T-helper 9 cell (primary cell): Measurements from ENCODE around the gene TMEM131.
"Not testable (repeated sequence)": the region's sequence is repeated elsewhere in the genome, so short reads cannot be mapped to it uniquely, and the experiment has no call there.

Experiments
- DNase-seq: peaks from one replicate; pipeline ENCODE4 v3.0.0-alpha.2; 2020

The TMEM131 gene

DNA sequence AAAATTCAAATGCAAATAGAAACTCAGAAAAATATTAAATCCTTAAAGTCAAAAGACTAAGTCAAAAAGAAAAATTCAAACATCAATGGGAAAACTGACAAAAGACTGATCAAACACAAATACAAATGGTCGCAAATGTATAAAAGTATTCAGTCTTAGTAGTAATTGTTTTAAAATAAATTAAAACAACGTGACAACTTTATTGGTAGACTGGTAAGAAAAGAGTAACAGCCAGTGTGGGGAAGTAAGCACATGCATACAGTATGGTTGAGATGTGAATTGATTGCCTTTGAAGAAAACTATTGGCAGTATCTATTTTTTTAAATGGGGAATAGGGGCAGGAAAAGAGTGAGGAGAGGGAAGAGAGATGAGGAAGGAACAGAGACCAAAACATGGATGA lies 9.8 kb downstream of the TMEM131 start:
- no peak for DNase-seq

DNA sequence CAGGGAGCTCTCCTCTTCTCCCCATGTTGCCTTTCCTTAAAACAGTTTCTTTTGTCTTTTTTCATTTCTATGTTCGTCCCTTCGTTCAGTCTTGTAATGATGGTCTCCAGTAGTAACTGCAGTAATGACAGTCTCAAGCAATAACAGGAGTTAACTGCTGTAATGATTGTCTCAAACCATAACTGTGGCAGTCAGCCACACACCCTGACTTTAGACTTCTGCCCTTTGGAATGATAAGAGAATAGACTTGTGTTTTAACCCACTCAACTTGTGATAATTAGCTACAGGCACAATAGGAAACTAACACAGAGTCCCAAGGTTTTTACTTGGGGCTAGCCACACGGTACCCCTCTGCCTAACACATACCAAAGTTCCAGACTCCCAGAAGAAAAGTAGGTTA lies 12.1 kb downstream of the TMEM131 start:
- DNase-seq = no peak

DNA sequence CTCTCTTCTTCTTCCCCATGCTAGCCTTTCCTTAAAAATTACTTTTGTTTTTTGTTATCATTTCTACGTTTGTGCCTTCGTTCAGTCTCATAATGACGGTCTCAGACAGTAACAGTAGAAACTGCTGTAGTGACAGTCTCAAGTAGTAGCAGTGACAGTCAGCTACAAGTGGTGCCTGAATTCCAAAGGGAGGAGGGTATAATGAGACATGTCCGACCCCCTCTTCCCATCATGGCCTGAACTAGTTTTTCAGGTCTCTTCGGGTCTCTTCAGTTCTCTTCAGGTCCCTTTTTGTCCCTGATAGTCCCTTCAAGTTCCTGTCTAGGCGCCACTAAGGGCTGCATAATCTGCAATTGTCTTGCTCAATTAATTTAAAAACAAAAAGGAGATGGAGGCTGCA lies 12.6 kb downstream of the TMEM131 start:
- DNase-seq = no peak

DNA sequence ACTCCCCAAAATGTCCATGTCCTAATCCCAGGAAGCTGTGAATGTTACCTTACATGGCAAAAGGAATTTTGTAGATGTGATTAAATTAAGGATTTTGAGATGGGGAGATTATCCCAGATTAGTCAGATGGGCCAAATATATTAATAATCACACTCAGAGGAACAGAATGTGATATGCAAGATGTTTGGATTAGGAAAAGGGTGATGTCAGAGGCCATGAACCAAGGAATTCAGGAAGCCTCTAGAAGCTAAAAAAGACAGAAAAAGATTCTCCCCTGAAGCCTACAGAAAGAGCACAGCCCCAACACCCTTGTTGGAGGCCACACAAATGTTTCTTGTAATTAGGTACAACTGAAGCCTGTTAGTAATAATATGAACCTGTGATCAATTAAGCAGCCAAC lies 13.1 kb downstream of the TMEM131 start:
- DNase-seq = no peak

DNA sequence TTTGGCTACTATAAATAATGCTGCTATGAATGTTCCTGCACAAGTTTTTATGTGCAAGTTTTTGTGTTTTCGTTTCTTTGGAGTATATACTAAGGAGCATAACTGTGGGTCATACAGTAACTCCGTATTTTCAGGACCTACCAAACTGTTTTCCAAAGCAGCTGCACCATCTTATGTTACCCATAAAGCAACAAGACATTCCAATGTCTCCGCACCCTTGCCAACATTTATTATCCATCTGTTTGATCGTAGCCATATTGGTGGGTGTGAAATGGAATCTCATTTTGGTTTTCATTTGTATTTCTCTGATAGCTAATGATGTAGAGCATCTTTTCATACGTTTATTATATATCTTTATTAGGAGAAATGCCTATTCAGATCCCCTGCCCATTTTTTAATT lies 13.8 kb downstream of the TMEM131 start:
- DNase-seq = no peak

DNA sequence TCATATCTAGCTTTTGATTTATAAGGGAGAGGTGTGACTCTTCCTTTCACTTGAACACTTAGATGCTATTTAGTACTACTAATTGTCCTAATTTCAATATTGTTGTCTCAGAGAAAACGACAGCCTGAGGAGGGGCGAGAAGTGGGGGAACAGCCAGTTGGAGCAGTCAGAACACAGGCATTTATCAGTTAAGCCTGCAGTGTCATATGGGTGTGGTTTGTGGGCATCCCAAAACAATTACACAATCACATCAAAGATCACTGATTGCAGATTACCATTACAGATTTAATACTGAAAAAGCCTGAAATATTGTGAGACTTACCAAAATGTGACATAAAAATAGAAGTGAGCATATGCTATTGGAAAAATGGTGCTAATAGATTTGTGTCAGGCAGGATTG lies 15.8 kb downstream of the TMEM131 start:
- DNase-seq = no peak

DNA sequence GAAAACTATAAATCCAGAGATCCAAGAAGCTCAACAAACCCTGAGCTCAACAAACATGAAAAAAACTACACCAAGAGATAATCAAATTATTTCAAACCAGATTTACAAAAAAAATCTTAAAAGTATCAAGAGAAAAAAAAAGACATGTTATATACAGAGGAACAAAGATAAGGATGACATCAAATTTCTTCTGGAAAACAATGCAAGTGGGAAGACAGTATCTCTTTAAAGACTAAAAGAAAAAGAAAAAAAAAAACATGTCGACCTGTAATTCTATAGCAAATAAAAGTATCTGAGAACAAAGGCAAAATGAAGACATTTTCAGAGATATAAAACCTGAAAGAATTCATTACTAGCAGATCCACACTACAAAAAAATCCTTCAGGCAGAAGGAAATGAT lies 21.3 kb downstream of the TMEM131 start:
- DNase-seq = no peak

DNA sequence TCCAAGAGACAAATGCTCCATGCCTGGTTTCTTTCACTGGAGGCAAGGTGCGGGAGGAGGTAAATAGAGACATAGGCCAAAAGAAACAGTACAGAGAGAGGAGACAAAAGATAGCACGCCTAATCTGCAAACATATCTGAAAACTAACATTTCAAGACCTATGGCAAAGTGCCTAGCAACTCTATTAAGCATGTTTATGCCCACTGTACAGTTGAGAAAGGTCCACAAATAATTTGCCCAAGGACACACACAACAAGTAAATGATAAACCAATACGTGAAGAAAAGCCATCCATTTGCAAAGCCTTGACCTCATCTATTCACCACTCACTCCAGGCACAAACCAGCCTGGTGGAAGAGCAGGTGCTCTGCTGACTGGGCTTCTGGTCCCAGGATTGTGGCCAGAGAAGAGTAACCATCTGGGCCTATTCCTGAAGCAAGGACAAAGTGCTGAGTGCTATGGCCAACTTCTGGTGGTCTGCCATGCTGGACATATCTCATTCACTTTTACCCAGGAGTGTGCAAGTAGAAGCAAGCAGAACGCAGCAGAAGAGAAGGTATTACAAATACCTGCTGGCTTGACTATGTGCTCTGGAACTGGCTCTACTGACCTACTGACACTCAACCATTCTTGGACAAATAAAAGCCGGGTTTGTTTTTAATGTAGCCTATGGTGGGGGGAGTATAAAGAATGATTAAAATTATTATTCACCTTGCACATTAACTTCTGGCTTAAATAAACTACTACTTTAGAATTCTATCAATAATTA lies 25.3 kb downstream of the TMEM131 start:
- DNase-seq = no peak

DNA sequence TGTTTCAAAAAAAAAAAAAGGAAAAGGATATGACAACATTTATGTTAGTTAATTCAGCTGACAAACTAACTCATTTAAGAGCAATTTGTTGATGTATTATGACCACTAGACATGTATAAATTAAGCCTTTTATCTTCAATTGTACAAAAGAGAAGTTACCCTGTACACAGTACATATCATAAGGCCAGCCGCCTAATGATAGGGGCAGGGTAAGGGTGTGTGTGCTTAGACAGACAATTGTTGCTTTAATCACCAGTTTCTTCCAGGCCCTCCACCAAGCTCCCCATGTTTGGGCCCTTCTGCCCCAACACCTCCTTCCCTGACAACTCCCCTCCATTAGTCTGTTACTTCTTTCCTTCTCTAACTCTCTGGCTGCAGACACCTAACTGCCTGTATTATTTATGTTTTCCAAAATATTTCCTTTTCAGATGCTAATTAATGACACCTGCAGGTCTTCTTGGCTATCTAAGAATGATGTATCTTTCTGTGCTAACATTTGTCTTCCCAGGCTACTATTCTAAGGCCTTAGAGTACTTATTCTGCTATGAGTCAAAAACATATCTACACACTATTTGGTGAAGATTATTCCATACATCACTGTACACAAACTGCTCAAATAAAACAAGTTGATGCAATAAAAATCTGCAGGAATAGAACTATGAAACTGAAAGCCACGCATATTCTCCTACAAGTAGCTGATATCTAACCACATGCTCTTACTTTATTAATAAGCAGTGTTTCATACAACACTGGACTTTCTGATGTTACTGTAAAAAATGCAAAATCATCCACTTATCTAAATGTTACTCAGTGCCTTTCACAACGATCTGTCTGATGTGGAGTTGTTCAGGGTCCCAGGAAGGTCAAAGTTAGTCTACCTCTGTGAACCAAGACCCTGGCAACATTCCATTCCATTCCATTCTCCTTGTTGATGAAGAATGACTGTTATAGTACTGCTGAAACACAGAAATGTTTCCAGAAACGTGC lies 26.4 kb downstream of the TMEM131 start:
- no peak for DNase-seq

DNA sequence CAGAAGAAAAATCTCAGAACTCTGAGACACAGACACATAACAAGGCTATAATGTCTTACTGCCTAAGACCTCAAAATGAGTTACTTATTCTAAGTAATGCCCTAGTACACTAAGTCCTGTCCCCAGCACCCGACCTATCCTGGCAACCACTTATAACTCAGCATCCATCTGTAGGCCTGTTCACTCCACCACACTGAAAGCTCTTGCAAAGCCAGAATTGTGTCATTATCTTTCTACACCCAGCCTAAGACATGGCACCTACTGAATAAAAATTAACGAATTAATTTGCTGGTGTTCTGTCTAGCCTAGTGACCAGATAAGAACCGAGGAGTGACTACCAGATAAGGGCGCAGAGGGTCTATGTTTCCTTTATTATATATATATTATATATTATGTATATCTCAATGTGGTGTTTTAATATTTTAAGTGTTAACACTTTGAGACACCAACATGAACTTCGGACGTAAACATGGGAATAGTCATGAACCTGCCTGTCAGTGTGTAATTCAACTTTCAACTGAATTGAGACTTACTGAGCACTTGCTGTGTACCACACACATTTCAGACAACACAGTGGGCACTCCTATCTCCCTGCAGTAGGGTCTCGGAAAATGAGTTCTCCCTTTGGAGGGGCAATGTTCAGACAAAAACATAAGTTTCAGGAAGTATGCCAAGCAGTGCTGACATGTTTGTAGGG lies 27.7 kb downstream of the TMEM131 start:
- DNase-seq = no peak

DNA sequence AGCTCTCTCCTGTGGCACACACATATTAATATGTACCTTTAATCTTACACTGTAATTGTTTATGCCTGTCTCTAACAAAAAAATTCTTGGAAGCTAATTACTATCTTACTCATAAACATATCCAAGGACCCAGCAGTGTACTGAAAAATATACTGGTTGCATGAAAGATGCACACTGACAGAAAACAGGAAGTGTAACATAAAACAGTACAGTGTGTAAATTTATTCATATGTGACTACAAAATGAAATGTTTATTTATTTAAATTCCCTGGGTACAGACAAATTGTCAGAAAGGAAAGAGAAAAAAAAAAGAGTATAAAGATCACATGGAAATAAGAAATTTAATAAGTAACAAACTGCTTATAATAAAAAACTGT lies 28.5 kb downstream of the TMEM131 start:
- no peak for DNase-seq

DNA sequence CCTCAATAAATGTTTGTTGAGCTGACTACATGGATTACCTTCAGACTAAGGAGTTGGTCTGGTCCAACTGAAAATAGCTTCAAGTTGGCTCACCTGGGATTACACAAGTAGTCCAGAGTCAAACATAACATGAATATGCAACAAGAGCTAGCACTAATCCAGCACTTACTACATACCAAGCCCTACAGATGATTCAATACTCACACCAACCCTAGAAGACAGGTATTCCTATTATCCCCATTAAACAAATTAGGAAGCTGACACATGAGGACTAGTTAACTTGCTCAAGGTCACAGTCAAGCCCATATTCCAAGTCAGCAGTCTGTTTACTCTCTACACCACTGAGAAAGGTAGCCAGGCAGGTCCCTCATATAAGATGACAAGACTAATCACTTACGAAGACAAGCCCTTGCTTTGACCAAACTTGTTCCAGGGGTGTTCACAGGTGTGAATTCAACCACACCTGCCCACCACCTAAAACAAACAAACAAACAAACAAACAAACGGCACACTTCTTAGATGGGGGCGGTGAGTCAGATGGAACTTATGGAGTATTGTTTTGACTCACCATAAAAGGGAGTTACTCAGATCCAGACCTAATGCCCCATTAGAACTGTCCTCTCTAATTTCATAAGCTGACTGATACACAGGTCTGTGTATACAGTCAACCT lies 29.1 kb downstream of the TMEM131 start:
- no peak for DNase-seq

DNA sequence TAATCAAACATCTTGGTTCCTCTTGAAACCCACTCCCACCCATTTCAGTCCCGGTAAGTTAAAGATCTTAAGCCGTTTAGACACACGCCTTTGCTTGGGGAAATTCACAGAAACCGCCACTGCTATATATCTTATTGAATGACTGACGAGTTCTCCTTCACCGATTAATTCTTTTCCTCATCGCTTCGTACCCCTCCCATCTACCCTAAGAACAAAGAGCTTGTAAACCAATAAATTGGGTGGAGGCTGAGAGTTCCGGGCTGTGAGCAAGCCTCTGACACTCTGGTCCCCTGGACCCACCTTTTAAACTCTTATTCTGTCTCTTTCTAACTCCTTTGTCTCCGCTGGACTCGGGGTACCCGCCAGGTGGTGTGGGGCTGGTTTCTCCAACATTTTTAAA lies 30.6 kb downstream of the TMEM131 start:
- no peak for DNase-seq

DNA sequence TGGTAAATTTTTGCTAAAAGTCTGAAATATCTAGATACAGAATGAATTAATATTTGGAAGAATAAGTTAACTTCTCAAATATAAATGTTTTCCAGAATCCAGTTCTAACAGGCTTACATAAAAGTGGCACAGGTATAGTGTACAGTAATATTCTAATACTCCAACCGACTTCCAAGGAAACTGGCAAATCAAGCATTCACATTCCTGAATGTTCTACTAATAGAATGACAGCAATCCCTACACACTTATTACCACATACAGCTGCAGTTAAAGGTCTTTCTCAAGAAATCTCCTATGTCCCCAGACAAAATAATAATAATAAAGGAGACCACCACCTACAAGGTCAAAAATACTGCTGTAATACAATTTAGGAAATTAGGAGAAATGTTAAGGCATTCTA lies 31.9 kb downstream of the TMEM131 start:
- no peak for DNase-seq

DNA sequence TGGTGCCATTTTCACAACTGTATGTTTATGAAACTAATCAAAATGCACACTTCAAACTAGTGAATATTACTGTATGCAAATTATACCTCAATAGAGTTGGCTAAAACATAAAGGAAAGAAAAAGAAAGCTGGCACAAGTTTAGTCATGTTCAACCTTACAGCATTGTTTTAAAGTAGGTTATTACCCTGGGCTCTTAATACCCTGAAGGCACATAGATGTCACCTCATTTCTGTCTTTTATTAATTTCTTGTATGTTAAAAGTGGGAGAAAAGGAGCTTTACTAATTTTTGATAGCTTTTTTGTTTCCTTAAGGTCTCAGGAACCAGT lies 32.7 kb downstream of the TMEM131 start:
- DNase-seq = no peak

DNA sequence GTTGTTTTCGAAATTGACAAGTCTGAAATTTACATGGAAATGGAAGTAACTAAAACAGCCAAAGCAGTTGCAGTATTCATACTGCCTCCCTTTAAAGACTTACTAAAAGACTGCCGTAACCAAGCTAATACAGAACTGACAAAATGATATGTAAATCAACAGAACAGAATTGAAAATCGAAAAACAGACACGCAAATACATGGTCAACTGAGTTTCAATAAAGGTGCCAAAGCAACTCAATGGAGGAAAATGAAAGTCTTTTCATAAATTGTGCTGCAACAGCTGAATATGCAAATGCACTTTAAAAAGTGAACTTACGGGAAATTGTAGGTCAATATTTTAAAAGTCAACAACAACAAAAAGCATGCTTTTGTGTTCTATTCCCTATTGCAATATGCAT lies 34.2 kb downstream of the TMEM131 start:
- no peak for DNase-seq

DNA sequence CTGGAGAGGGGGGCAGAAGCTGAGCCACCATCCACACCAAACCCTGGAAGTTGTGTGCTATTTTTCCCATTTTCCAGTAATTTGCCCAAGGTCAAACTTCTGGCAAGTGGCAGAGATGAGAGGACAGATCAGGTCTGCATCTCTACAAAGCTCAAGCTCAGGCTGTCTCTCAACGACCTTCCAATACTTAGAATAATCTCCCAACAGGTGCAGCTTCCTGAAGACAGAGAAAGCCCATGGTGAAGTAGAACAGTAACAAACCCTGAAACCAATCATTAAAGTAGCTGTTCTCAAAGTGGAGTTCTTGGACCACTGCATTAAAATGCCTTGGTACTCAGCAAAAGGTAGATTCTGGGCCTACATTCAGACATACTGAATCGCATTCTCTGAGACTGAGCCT lies 37.6 kb downstream of the TMEM131 start:
- no peak for DNase-seq

DNA sequence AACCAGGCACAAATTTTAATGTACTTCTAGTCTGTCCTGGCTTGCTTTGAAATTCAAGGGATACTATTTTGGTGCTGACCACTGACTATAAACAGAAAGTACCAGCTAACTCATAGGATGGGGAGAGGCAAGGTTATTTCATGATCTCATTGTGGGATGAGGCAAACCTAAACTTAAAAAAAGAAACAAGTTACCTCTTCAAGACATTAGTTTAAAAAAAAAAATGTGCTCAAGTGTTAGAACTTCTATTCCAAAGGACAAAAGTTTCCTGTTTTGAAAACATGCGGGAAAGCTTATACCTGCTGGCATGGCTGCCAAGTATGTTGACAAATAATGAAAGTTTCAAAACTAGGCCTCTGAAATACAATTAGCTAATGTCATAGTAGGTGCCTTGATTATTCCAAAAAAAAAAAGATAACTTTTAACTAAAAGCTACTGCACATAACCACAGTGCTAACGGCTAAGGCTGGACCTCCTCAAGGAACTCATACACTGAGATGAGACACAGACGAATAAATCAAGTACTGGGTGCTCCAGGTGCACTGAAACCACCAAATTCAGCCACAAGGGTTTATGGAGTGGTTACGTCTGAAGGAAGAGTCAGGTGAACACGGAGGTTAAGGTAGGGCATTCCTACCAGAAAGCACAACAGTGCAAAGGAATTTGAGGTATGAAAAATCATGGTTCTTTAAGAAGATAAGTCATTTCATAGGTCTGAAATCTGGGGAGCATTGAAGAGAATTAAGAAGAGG lies 38.1 kb downstream of the TMEM131 start:
- DNase-seq = no peak

DNA sequence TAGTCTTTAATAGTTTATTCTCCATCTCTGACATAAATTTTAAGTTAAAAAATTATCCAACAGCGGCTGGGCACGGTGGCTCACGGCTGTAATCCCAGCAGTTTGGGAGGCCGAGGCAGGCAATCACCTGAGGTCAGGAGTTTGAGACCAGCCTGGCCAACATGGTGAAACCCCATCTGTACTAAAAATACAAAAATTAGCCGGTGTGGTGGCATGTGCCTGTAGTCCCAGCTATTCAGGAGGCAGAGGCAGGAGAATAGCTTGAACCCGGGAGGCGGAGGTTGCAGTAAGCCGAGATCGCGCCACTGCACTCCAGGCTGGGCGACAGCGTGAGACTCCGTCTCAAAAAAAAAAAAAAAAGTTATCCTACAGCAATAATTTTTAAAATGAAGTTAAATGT lies 39.0 kb downstream of the TMEM131 start:
- DNase-seq = not testable (repeated sequence)

DNA sequence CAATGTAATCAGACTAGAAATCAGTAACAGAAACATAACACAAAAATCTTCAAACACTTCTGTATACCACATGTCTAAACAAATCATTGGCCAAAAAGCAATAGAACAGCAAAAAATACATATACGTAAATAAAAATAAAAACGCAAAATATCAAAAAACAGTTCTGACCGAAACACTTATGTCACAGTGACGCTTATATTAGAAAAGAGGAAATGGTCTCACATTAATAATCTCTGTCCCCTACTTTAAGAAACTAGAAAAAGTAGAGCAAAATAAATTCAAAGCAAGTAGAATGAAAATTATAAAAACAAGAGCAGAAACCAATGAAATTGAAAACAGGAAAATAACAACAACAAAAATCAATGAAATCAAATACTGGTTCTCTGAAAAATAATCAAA lies 41.9 kb downstream of the TMEM131 start:
- DNase-seq = no peak

DNA sequence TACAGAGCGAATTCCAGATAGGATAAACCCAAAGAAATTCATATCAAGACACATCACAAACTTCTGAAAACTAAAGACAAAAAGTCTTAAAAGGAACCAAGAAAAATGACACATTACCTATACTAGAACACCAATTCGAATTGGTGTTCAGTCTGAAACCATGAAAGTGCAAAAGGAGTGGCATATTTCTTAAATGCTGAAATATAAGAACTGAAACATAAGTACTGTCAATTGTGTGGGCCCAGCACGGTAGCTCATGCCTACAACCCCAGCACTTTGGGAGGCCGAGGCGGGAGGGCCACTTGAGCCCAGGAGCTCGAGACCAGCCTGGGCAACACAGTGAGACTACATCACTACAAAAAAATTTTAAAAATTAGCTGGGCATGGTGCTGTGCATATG lies 43.4 kb downstream of the TMEM131 start:
- no peak for DNase-seq

DNA sequence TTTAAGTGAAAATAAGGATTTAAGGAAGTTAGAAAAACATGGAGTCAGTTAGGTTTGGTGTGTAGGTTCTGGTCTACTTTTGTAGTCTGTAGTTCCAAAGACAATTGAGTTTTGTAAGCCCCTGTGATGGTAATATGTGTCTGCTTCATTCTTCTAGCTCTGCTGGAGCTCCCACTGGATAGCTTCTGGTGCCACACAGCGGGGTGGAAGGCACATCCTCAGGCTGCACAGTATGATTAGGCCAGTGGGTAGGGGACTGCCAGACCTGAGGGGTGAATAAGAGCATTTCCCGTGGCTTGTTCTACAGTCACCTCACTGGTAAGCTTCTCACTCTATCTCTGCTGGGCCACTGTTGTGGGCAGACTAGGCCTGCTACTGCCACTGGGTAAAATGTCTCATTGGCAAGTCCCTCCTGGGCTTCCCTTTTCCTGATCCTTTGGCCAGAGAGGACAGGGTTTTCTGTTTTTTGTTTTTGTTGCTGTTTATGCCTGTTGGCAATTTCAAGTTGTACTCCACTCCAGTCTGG lies 44.5 kb downstream of the TMEM131 start:
- DNase-seq = no peak
